GM20431 (cell line): ENCODE results near the gene RCAN2.

Experiments
- in situ Hi-C: fragments of 300-500 bp; cut with MseI, MboI; formaldehyde crosslinking; loops from one replicate; pipeline ENCODE4 v1.15.0; 2020; ENCODE audit warnings: low sequenced_read_pairs; ENCODE audit not compliant: unreplicated experiment

RCAN2 gene

DNA sequence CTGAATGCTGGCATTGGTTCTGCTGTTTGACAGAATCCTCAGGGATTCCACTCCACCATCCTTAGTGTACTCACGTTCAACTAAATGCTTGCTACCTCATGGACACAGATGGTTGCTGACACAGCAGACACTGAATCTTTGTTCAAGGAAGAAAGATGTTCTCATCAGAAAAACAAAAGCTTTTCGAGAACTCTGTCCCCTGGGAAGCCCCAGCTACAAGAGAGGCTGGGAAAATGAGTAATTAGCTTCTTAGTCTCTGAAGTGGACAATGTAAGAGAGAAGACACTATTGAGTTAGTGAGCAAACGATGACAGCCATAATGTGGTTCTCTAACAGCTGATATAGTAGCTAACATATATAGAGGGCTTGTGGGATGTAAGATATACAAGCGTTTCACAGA, 289.5 kb downstream of the RCAN2 start:
- in situ Hi-C loops = no loop called here

DNA sequence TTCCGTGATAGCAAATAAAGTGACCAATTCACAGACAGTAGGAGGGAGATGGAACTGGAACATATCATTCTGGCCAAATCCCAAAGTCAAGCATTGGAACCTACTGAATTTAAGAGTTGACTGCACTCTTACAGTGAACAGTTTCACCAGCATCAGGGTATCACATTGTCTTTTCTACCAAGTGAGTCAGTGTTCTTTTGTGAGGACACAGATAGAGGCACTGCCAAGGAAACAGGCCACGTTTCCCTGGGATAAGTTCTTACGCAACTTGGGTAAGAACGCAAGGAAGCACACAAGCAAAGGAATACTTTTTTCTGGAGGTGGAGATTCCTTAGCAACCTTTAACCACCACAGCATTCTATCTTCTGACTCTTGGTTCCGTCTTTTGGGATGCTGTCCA, 291.9 kb downstream of the RCAN2 start:
- in situ Hi-C loops = no loop called here

DNA sequence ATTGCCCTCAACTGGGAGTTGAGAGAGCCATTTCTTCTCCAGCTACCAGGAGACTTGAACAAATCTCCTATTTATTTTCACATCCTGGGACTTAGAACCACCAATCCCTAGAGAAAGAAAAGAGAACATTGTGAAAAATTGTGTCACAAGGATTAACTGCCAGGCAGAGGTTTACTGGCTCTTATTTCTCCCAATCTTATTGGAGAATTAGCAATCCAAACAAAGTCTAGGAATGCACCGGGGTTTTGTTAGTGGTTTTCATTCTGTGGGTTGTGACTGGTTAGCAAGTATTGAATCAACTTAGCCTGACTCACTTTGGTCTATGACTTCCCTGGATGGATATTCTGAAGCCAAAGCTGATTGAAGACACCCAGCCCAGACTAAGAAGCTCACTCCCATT, 299.3 kb downstream of the RCAN2 start:
- in situ Hi-C loops = no loop called here

DNA sequence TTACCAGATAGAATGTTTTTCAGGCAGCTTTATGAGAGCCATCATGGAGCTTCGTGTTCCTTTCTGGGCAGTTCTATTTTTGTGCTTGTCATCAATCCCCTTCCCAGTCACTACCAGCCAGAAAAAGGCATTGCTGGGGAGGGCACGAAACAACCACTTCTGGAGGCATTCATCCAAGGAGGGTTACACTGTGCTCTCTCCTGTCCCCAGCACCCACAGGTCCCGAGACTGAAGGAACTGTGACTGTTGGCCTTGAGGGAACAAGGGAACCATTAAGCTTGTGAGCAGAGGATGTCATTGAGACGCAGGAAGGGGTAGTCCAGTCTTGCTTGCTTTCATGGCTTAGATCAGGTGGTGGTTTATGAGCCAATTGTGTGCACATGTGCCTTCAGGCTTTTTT, 300.4 kb downstream of the RCAN2 start:
- in situ Hi-C loops = no loop called here

DNA sequence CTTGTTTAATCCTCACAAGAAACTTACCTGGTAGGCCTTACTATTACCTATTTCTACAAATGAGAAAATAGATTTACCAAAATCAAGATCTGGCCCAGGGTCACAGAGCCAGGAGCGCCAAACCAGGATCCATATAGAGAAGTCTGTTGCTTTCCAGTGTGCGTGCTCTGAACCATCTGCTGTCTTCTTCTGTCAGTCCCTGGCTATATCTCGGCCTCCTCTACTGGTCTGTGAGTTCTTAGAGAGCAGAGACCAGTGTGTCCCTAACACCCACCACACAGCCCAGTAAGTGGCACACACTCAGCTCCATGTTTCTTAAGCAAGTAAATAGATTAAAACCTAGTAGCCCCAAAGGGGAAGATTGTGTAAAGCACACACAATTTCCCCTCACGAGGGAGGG, 301.5 kb downstream of the RCAN2 start:
- in situ Hi-C loops = no loop called here

DNA sequence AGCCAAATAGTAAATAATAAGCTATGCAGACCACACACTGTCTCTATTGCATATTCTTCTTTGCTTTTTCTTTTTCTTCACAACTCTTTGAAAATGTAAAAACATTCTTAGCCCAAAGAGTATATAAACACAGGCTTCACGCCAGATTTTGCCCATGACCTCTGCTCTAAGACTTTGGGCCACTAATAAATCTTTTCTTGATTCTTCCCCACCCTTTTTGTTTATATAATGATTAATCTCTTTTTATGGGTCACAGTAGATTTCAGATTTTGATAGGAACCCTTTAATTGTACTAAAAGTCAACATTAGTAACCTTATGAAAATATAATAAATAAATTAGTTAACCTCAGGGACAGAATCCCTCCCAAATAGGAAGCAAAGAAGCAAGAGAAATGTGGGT, 304.7 kb downstream of the RCAN2 start:
- in situ Hi-C loops = no loop called here

DNA sequence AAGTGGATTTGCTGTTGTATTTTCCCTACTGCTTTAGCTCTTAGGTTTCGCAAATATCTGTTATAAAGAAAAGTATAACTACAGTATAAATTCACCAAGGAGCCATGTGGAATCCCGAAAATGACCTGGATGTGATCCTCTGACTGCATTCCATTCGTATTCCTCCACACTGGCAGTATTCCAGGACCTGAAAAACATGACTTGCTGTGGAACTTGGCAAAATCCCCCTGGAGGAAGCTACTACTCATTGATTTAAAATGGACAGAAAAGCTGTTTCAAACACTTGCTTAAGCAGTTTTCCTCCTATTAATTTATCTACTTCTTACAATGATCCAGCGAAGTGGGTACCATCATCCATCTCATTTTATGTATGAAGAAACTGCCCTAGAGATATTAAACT, 307.1 kb downstream of the RCAN2 start:
- in situ Hi-C loops = no loop called here

DNA sequence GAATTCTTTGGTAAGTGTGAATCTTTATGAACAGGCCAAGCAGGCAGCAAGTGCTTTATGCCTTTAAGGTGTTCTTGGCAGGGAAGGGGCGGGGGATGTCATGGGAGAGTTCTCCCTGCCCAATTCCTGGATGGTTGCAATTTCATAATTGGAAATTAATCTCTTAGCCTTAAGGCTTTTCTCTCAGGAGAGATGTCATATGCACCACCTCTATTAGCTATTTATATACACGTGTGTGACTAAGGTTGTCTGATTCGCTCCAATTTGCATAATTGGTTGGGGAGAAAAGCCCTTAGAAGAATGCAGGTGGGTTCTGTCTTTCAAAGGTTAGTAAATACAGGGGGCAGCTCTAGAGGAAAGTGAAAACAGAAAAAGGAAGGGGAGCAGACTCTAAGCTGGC, 315.3 kb downstream of the RCAN2 start:
- in situ Hi-C loops = no loop called here

DNA sequence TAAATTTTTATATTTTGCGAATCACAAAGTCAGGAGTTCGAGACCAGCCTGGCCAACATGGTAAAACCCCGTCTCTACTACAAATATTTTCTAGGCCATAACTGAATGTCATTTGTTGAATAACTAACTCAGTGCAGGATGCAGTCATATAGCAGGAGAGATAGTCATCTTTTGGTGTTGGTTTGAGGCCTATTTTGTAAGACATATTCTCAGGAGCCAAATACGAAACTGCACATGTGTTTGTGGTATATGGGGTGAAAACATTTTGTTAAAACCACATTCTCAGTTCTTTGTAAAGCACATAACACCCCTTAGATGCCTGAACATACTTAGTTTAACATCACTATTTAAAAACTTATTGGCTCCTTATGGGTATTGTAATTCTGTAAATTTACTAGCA, 315.8 kb downstream of the RCAN2 start:
- in situ Hi-C loops = no loop called here

DNA sequence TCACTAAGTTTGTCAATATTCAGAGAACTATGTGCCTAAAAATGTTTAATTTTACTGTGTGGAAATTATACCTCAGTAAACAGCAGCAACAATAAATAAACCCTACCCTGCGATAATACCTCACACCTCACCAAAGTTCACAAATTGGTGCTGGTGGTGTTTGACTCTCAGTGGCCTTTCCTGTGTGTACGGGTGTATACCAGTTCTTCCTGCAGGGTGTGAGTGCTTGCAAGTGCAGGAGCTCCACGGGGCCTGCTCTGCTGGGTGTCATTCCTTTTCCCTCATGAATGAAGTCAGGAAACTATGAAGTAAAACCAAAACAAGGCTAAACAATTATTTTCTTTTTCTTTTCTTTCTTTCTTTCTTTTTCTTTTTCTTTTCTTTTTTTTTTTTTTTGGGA, 316.3 kb downstream of the RCAN2 start:
- in situ Hi-C loops = no loop called here

DNA sequence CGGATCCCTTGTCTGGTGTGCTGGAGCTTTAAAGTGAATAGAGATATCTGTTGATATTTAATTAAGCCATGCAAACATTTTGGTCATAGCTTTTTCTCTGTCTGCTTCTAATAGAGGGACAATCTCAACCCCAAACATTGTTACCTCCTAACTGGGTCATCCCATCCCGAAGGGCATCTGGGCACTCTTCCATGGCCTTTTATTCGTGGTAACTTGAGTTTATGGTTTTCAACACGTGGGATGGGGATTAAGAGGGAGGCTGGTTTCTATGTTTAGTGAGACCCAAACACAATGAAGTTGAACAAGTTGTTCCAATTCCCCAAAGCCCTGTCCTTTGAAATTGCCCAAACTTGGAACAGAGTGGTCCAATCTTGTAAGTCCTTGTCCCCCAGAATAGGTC, 319.1 kb downstream of the RCAN2 start:
- in situ Hi-C loops = no loop called here
